GM18498 (cell line): ENCODE measurements around the gene TAF9B.
A peak's percentile ranks its signal among the peaks of the same experiment; 100 is the strongest.
"Not testable (repeated sequence)": the region's sequence is repeated elsewhere in the genome, so short reads cannot be mapped to it uniquely, and the experiment has no call there.

Source experiments
- ATAC-seq: cut with Tn5 transposase; IDR thresholded peaks from one replicate; pipeline ENCODE4 v1.9.1; 2021; ENCODE audit warnings: mild to moderate bottlenecking, moderate library complexity; ENCODE audit not compliant: unreplicated experiment

TAF9B gene

DNA sequence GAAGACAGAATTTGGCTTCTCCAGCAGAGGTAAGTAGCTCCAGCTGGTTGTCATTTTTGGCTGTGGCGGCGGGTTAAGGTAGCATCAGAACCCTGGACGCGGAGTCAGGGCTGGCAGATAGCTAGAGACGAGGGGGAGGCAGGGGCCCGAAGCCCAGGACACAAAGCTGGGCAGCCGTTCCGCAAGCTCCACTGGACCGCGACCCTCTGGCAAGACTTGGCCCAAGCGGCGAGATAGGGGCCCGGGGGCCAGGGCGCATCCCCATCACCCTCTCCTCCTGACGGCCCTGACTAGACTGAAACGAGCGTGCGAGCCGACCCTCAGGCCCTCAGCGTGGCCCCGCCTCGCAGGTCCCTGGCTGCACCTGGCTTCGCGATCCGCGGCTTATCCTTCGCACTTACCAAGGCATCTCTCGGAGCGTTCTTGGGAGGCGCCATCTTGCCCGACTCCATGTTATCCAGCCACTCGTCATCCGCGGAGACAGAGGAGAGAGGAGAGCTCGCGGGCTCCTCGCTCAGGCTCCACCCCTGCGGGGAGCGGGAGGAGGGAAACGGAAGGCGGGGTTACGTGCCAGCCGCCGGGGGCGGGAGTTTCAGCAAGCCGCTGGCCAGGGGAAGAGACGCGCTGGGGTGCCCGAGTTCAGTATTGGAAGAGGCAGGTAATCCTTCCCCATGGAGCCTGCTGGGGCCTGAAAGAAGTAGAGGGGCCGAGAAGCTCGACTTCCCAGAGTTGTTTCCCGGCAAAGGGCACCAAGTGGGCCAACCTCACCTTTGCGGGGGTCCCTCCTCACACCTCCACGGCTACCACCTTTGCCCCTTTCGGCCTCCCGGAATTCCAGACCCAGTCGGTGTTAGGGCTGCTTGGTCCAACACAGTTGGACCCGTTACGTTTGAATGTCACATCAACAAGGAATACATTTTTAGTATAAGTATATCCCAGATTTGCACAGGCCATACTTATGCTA lies at the start of gene TAF9B:
TAF9B (minus strand) TSS at position 491 of the 964 bp plus-strand sequence; CDS start at position 452, 39 bp downstream.
- ATAC-seq: peak; percentile 98

GRCh38 chrX:78182881-78183280 lies 43.4 kb upstream of the TAF9B start:
- ATAC-seq: no peak

DNA sequence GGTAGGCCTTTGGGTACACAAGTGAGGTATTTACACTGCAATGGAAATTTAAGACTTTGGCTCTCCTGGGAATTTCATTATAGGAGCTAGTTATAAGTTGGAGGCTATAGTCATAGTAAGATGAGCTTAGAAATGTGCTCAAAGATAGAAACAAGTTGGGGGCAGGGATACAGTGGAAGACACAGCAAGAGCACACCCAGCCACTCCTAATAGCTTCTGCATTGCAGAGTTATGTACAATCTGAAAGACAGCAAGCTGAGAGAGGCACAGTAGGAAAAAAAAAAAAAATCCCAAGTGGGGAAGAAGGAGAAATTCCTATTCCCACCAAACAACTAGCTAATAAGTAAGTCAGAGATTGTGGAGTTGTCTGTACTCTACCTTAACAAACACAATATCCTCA lies 41.9 kb upstream of the TAF9B start:
- ATAC-seq: no peak

DNA sequence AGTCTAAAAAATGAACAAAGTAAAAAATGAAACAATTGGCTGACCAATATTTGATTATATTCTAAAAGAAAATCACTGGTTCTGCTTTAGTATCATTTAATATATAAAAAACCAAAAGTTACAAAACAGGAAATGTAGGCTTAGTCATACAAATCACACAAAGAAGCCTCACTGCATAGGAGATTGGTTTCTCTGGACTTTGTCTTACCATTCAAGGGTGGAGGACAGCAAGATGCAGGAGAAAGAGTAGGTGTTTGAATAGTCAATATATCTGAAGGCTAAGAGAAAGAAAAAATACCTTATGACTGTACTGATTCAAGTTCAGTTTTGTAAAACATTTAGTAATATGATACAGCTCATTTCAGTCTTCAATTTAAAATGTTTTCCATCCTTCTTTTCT lies 28.6 kb upstream of the TAF9B start:
- no peak for ATAC-seq

DNA sequence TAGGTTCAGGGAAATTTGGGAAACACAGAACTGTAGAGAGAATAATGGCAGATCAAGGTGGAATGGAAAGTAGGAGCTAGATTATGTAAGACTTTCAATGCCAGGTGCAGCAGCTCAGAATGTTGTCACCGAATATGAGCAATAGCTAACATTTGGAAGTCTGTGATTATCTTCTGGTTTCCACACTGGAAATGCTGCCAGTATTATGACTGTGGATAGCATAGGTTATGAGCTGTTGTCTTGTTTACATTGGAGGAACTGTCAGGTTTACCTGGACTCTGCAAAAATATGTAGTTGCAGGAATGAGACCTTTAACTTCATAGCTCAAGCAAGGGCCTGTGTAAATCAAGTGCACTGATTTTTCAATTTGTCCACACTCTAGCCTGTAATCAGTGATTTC lies 26.0 kb upstream of the TAF9B start:
- no peak for ATAC-seq

DNA sequence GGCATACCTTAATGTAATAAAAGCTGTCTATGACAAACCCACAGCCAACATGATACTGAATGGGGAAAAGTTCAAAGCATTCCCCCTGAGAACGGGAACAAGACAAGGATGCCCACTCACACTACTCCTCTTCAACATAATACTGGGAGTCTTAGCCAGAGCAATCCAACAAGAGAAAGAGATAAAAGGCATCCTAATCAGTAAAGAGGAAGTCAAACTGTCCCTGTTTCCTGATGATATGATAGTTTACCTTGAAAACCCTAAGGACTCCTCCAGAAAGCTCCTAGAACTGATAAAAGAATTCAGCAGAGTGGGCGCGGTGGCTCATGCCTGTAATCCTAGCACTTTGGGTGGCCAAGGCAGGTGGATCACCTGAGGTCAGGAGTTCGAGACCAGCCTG lies 23.7 kb upstream of the TAF9B start:
- not testable (repeated sequence) for ATAC-seq

DNA sequence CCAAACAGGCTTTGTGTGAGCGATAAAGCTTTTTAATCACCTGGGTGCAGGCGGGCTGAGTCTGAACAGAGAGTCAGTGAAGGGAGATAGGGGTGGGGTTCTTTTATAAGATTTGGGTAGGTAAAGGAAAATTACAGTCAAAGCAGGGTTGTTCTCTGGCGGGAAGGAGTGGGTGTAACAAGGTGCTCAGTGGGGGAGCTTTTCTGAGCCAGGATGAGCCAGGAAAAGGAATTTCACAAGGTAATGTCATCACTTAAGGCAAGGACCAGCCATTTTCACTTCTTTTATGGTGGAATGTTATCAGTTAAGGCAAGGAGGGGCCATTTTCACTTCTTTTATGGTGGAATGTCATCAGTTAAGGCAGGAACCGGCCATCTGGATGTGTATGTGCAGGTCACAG lies 21.3 kb upstream of the TAF9B start:
- ATAC-seq: not testable (repeated sequence)

- ATAC-seq: not testable (repeated sequence)
These were observed 18.4 kb upstream of the TAF9B start for GRCh38 chrX:78157846-78158245.

DNA sequence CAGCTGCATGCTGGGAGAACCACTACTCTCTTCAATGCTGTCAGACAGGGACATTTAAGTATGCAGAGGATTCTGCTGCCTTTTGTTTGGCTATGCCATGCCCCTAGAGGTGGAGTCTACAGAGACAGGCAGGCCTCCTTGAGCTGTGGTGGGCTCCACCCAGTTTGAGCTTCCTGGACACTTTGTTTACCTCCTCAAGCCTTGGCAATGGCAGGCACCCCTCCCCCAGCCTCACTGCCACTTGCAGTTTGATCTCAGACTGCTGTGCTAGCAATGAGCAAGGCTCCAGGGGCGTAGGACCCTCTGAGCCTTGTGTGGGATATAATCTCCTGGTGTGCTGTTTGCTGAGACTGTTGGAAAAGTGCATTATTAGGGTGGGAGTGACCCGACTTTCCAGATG lies 17.9 kb upstream of the TAF9B start:
- not testable (repeated sequence) for ATAC-seq

DNA sequence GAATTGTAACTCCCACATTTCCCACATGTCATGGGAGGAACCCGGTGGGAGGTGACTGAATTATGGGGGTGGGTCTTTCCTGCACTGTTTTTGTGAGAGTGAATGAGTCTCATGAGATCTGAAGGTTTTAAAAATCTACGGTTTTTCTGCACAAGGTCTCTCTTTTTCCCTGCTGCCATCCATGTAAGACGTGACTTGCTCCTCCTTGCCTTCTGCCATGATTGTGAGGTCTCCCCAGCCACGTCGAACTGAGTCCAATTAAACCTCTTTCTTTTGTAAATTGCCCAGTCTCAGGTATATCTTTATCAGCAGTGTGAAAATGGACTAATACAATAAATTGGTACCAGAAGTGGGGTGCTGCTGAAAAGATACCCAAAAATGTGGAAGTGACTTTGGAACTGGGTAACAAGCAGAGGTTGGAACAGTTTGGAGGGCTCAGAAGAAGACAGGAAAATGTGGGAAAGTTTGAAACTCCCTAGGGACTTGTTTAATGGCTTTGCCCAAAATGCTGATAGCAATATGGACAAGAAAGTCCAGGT lies 7.6 kb upstream of the TAF9B start:
- not testable (repeated sequence) for ATAC-seq

GRCh38 chrX:78140206-78140605 lies 756 bp upstream of the TAF9B start:
- no peak for ATAC-seq

- no peak for ATAC-seq
These were observed 6.1 kb downstream of the TAF9B start for GRCh38 chrX:78133238-78133960.

DNA sequence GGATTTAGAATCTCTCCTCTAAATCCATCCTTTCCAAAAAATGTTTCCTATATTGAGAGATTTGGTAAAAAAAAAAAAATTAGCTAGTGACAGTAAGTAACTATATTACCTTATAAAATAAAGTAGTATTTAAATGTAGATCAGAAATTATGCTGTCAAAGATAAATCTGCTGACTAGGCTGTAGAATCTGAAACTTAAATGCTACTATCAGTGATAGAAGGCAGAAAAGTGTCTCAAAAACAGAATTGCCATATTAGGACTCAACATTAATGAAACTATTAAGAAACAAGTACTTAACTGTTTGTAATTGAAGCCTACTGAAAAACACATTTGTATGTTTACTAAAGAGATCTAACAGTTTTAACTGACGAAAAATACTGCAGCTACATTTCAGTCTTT lies 8.3 kb downstream of the TAF9B start:
- no peak for ATAC-seq

- no peak for ATAC-seq
These were observed 9.1 kb downstream of the TAF9B start for GRCh38 chrX:78130396-78130795.

DNA sequence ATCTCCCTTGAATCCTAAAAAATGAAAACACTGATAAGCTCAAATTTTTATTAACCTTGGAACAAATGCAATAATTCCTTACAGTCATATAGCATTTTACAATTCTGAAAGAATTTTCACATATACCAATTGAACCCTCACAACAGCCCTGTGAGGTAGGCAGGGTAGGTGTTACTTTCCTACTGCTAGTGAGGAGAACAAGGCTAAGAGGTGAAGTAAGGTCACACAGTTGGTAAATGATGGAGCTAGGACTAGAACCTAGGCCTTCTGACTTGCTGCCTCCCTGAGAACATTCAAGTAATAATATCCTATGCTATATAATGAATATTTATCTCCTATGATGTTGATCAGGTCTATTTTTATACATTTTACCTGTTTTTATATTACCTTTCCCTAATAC lies 9.7 kb downstream of the TAF9B start:
- ATAC-seq: no peak

- ATAC-seq: not testable (repeated sequence)
These were observed 13.7 kb downstream of the TAF9B start for GRCh38 chrX:78125781-78126180.

GRCh38 chrX:78125148-78125547 lies 14.3 kb downstream of the TAF9B start:
- ATAC-seq: no peak

DNA sequence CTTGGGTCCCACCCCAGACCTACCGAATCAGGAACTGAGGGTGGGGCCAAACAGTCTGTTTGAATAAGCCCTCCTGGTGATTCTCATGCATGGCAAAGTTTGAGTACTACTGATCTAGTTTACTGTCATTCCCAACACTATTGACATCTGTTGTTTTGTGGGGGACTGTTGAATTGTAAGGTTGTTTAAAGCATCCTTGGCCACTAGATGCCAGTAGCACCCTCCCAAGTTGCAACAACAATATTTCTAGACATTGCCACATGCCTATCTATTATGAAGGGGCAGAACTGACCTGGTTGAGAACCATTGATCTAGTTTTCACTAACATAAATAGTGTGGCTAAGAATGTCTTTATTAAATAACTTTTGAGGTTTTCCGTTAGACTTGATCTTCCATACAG lies 15.1 kb downstream of the TAF9B start:
- ATAC-seq: no peak

GRCh38 chrX:78123190-78123589 lies 16.3 kb downstream of the TAF9B start:
- ATAC-seq: no peak

- ATAC-seq: no peak
These were observed 19.8 kb downstream of the TAF9B start for GRCh38 chrX:78119521-78120227.

- ATAC-seq: no peak
These were observed 20.8 kb downstream of the TAF9B start for GRCh38 chrX:78118628-78119027.
